GM10847 (cell line): ENCODE measurements around the gene LMF1.

ENCODE experiments used
- POLR2A ChIP-seq: IDR thresholded peaks from 2 replicates; pipeline ENCODE4 v1.6.1; 2011; ENCODE audit not compliant: insufficient read length; ENCODE audit errors: extremely low read depth

Gene LMF1

DNA sequence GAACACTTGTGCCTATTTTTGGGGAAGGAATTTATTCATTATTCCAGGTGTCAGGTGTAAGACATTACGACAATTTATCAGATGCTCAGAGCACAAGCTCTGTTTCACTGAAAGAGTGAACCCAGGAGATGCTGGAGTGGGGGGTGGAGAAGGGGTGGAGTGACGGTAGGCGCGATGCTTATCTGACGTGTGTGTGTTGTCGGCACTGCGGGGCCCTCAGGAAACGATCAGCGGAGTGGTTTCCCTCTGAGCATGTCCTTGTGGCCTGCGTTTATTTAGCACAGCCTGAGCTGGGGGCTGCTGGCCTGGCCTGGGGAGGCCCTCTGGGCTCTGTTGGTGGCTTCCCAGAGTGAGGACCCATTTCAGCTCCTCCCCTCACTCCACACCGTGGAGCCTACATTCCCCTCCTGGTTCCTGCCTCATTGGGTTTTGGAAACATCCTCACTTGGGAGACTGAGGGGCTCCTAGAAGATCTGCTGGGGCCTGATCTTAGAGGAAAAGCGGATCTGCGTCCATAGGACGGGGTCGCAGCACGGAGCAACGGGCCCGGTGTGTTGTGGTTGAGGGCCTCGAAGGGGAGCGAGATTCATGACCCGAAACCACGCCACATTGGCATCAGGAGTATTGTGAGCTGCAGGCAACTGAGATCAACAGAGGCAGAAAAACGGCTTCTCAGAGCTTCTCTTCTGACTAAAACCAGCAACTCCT lies 151.3 kb downstream of the LMF1 start:
- no peak for TF ChIP-seq POLR2A

DNA sequence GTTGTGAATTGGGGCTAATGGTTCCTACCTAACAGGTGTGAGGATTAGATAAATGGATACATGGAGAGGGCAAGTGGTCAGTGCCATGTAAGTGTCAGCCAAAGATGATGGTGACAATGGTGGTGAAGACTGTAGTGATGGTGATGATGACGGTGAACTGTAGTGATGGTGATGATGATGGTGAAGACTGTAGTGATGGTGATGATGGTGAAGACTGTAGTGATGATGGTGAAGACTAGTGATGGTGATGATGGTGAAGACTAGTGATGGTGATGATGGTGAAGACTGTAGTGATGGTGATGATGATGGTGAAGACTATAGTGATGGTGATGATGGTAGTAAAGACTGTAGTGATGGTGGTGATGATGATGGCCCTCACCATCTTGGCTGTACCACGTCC lies 152.2 kb downstream of the LMF1 start:
- TF ChIP-seq POLR2A = no peak

DNA sequence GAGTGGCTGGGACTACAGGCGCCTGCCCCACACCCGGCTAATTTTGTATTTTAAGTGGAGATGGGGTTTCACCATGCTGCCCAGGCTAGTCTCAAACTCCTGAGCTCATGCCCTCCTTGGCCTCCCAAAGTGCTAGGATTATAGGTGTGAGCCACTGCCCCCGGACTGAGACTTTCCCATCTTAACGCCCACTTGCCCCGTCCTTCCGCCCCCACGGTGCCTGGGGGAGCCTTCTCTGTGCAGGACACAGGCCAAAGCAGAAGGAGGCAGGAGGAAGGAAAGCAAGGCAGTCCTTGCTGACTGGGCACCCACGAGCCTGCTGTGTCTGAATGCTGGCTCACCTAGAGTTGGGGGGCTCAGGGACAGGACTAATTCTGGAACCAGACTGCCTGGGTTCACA lies 152.7 kb downstream of the LMF1 start:
- no peak for TF ChIP-seq POLR2A

DNA sequence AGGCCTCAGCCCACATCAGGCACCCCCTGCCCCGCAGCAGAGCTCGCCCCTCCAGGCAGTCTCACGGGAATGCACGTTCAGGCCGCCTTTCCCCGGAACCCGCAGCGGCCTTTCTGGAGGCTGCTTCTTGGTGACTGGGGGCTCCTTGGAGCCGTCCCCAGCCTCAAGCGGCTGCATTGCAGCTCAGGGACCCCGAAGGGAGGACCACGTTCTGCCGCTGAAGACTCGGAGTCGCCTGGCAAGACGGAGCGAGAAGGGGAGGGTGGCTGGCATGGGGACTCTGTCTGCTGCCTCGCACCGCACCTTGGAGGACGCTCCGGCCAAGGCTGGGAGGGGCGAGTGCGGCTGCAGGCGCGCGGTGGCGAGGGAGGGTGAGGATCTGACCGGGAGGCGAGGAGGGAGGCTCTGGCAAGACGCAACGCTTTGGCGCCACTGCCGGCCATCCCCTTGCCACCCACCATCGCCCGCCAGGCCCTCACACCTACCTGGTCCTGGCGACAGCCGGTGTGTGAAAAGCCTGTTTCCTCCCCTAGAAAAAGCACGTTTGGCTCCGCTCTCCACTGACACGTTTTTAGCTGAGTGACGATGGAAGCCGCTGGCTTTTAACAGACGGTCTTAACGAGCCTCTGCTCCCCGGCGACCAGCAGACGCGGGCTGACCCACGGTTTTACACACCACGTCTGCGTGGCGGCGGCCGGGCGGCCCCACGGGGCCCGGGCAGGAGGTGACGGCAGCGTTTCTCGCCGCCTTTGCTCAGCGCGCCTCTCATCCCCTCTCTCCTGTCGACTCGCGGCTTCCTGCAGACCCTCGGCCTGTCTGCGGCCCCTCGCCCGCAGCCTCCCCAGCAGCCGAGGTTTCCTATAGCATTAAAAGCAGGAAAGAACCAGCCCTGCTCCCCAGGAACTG lies 153.5 kb downstream of the LMF1 start:
- TF ChIP-seq POLR2A = no peak

DNA sequence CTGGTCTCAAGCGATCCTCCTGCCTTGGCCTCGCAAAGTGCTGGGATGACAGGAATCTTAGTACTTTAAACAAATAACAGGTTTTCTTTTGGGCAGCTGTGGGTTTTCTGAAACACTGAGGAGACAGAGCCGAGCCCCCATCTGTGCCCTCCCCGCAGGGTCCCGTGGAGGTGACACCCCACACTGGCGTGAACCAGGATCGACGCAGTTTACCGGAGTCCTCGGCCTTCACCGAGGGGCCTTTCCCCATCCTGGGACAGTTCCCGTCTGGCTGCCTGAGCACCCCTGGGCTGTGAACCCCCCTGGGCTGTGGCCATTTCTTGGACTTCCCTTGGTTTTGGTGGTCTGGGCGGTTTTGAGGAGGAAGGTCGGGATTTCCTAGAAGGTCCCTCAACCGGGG lies 154.9 kb downstream of the LMF1 start:
- no peak for TF ChIP-seq POLR2A

DNA sequence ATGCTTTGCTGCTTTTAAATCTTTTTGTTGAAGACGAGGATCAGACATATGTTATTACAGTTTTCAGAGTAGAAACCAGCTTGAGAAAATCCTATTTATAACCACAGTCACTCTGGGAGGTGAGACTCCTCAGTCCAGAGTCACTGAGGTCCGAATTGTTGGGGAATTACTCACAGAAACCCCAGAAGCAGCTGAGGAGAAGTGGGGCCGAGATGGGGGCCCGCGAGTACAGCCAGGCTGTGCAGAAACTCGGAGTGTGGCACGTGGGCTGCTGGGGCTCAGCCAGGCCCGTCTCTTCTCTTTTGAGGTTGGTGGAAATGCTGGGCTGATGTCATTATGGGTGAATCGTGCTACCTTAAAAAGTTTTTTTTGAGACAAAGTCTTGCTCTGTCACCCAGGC lies 155.8 kb downstream of the LMF1 start:
- TF ChIP-seq POLR2A = no peak

DNA sequence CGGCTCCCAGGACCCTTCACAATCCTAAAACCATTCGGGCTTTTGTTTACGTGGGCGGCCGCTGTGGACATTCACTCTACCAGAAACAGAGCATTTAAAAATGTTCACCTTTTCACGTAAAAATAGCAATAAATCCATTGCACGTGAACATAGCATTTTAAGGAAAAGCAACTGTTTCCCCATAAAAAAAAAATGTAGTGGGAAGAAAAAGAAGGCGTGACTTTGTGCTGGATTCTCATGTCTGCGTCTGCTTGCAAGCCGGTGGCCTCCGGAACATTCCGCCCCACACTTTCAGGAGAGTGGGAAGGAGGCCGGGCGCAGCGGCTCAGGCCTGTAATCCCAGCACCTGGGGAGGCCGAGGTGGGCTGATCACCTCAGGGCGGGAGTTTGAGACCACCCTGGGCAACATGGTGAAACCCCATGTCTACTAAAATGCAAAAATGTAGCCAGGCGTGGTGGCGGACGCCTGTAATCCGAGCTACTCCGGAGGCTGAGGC lies 156.8 kb downstream of the LMF1 start:
- no peak for TF ChIP-seq POLR2A

DNA sequence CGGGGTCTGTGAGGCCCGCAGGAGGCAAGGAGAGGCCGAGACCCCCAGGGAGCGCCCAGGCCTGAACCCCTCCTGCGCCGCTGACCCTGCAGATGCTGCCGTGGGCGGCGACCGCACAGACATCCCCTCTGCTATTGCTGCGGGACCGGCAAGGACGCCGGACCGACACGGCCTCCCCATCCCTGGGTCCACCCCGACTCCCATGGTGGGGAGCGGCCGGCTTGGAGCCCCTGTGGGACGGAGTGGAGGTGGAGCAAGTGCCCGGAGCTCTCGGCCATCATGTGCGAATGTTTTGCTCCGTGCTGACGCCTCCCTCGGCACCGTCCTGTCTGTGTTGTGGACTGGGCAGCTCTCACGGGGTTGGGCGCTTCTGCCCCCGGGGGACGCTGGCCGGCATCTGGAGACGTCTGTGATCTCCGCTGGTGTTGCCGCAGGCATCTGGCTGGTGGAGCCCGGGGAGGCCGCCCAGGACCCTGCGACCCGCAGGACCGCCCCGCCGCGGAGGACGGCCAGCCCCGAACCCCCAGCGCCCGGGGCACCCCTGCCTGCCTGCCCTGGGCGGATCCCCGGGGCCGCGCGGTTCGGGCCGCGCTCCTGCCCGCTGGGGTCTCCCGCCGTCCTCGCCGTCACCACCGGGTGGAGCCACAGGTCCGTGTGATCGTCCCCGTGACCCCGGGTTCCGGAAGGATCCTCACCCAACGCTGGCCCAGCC lies 157.4 kb downstream of the LMF1 start:
- TF ChIP-seq POLR2A = no peak

DNA sequence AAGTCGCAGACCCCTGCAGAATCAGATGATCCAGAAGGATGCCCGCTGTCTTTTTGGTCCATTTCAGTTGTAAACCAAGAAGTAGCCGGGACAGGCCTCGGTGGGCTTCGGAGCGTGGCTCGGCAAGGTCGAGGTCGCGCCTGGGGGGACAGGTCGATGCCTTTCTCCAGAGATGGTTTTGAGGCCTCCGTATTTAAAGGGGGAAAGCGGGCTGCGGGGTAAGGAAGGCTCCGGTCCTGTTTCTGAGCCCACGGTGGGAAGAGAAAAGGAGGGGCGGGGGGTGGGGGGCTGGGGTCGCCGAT lies 162.7 kb downstream of the LMF1 start:
- TF ChIP-seq POLR2A = no peak

DNA sequence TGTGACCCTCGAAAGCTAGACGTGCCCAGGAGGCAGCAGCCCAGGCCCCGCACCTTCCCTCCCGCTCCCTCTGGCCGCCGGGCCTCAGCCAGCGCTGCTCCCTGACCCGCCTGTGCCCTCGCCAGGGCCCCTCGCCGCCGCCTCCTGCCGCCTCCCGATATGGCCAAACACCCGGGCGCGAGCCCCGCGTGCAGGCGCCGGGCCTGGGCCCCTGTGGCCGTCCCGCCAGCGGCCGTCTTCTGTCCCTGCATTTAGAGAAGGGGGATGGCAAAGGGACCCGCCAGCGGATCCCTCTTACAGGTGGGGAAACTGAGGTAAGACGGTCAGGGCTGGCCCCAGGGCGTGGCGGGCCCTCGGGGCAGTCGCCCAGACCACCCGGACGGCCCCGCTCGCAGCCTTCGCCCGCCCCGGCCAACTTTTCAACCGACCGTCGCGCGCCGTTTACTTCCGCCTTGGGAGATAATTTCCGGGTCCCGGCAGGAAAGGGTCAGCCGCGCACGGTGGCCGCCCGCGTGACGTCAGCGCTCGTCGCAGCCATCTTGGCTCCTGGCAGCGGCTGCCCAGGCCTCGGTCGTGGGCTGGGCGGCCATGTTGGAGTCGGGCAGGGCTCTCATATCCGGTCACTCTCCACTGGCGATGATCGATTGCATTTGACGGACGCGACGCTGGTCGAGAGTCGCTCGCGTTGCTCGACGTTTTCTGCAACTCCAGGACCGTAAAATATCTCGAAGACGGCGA lies 163.3 kb downstream of the LMF1 start:
- peak; percentile 81 for TF ChIP-seq POLR2A

DNA sequence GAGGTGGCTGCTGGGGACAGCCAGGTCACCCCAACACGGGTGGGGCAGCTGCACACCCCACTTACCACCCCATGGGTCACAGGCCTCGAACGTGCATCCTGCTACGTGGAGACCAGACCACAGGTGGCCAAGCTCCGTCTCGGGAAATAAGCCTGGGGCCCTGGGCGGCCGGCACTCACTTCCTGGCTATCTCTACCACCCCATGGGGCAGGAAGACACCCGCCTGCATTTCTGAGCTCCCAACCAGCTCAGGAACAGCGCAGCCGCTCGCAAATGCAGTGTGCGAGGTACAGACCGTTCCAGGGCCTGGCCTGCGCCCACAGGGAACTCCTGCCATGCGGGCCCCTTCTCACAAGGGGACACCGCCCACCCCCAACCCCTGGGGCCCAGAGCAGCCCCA lies 165.3 kb downstream of the LMF1 start:
- no peak for TF ChIP-seq POLR2A

DNA sequence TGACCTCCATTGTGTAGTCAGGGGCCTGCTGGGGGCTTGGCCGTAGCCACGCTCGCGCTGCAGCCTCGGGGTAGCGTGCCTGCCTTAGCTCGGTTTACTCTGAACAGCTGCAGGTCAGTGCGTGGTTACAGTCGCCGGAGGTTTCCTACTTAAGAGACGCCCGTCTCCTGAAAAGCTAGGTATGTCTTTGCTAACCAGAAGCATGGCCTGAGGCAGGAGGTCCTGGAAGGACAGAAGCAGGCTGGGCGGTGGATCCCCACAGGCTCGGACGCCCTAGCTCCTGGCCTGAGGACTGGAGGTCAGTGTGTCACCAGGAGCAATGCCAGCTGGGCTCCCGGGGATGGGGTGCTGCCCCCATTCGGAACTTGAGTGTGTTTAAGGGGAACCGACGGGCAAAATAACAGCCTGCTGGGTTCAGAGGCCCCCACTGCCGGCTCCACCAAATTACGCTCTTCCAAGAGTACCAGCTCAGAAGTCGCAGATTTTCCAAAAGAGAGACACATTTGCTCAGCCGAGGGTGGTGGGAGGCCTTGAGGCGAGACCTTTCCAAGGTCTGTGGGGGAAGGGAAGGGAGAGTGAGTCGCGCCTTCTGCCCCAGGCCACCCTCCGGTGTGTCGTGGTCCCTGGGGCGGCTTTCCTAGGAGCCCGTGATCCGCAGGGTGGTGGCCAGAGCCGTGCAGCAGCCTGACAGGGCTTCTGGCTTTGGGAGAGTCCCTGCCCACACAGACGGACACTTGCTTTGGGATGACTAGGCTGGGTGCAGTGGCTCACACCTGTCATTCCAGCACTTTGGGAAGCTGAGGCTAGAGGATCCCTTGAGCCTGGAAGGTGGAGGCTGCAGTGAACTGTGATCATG lies 166.4 kb downstream of the LMF1 start:
- TF ChIP-seq POLR2A = no peak

DNA sequence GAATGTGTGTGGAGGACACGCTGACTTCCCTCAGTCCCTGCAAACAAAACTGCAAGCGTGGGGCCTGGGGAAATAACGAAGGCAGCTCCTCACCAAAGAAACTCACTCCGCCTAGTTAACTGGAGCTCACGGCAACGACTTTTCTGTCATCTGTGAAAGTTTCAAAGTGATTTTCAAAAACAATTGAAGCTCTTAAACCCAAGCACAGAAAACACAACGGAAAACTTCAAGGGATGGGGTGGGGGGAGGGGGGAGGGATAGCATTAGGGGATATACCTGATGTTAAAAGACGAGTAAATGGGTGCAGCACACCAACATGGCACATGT lies 167.1 kb downstream of the LMF1 start:
- TF ChIP-seq POLR2A = no peak
